NCI-H2171 (cell line): ENCODE results near the gene VAMP2.

Source experiments
- DNase-seq: peaks from one replicate; lab custom pipeline; 2025; lab: John Stamatoyannopoulos, UW

VAMP2 gene

GRCh38 chr17:8122924-8123694, 39.6 kb downstream of the VAMP2 start:
- DNase-seq = no peak

GRCh38 chr17:8122422-8122923, 40.3 kb downstream of the VAMP2 start:
- no peak for DNase-seq

GRCh38 chr17:8121681-8122421, 40.9 kb downstream of the VAMP2 start:
- peak; percentile 42 for DNase-seq

GRCh38 chr17:8121407-8121680, 41.4 kb downstream of the VAMP2 start:
- DNase-seq = no peak

GRCh38 chr17:8120520-8121406, 42.0 kb downstream of the VAMP2 start:
- DNase-seq = peak; percentile 73

GRCh38 chr17:8119581-8120519, 42.9 kb downstream of the VAMP2 start:
- DNase-seq = peak; percentile 71

- peak; percentile 76 for DNase-seq
Measured at GRCh38 chr17:8118769-8119580, 43.8 kb downstream of the VAMP2 start.

GRCh38 chr17:8117980-8118768, 44.6 kb downstream of the VAMP2 start, which contains the start of gene ALOXE3:
ALOXE3 (minus strand) TSS chr17:8118514; CDS start chr17:8117990, 524 bp downstream.
- no peak for DNase-seq

GRCh38 chr17:8117367-8117979, 45.3 kb downstream of the VAMP2 start:
- DNase-seq = no peak

GRCh38 chr17:8116776-8117175, 46.0 kb downstream of the VAMP2 start:
- no peak for DNase-seq

- DNase-seq = no peak
Measured at GRCh38 chr17:8110907-8111306, 51.8 kb downstream of the VAMP2 start.

- no peak for DNase-seq
Measured at GRCh38 chr17:8110456-8110804, 52.3 kb downstream of the VAMP2 start.

GRCh38 chr17:8109661-8110455, 52.9 kb downstream of the VAMP2 start:
- DNase-seq = peak; percentile 58
